Testis (tissue), 2 donors: ENCODE data around the gene YPEL2.

Experiments used
- POLR2A ChIP-seq: fragments of 450-650 bp; IDR thresholded peaks from one replicate; pipeline ENCODE4 v1.6.1; 2017; ENCODE audit warnings: antibody characterized with exemption, mild to moderate bottlenecking, moderate library complexity
- TF ChIP-seq, protein P1 (sequence below), 3 experiments: fragments of 450-650 bp in 2 of 3; fragments of 200-600 bp in 1 of 3; sonication (generic) in 1 of 3; IDR thresholded peaks; one replicate each; pipeline ENCODE4 v1.5.1; 2016 to 2019; ENCODE audit warnings: antibody characterized with exemption in 3 of 3, mild to moderate bottlenecking in 2 of 3, moderate library complexity in 1 of 3

DNA sequence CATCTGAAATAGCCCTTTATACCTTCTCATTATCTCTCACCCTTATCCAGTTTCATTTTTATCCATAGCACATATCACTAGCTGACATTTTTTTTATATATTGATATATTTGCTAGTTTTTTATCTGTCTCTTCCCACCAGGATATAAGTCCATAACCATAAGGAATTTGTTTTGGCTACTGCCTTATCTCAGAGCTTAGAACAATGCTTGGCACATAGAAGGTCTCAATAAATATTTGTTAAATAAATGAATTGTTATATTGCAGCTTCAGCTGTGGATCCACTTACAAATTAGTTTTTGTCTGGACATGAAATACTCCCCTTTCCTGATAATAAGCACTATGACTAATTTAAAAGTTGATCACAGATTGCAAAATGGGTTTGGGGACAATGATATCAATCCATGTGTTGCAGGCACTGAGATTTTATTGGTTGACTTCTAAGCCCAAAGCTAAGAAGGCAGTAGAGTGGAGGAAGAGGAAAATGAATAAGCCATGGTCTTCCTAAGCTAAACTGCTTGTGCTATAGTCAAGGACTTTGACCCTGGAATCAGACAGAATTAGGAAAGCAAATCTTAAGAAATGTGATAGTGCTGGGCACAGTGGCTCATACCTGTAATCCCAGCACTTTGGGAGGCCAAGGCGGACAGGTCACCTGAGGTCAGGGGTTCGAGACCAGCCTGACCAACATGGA is 31.9 kb upstream of the YPEL2 start:
- TF ChIP-seq, protein P1, sequence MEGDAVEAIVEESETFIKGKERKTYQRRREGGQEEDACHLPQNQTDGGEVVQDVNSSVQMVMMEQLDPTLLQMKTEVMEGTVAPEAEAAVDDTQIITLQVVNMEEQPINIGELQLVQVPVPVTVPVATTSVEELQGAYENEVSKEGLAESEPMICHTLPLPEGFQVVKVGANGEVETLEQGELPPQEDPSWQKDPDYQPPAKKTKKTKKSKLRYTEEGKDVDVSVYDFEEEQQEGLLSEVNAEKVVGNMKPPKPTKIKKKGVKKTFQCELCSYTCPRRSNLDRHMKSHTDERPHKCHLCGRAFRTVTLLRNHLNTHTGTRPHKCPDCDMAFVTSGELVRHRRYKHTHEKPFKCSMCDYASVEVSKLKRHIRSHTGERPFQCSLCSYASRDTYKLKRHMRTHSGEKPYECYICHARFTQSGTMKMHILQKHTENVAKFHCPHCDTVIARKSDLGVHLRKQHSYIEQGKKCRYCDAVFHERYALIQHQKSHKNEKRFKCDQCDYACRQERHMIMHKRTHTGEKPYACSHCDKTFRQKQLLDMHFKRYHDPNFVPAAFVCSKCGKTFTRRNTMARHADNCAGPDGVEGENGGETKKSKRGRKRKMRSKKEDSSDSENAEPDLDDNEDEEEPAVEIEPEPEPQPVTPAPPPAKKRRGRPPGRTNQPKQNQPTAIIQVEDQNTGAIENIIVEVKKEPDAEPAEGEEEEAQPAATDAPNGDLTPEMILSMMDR (IDR thresholded peaks at IDR 0.05) = no peak
- TF ChIP-seq POLR2A = no peak
